Thyroid gland (tissue), 4 donors: ENCODE data around the gene ACACA.

Experiments used
- CTCF ChIP-seq, 6 experiments: fragments of 200-600 bp in 3 of 6; fragments of 450-650 bp in 3 of 6; sonication (generic) in 3 of 6; IDR thresholded peaks; one replicate each; pipeline ENCODE4 v1.5.1; 2016 to 2019; ENCODE audit warnings: antibody characterized with exemption in 6 of 6, mild to moderate bottlenecking in 2 of 6, inconsistent platforms in 1 of 6, moderate library complexity in 1 of 6
- POLR2A ChIP-seq, 2 donors: fragments of 450-650 bp; IDR thresholded peaks; one replicate each; pipeline ENCODE4 v1.6.1; 2017; ENCODE audit warnings: antibody characterized with exemption in 2 of 2, mild to moderate bottlenecking in 2 of 2, moderate library complexity in 1 of 2

GRCh38 chr17:37283414-37283961, 123.1 kb downstream of the ACACA start:
- TF ChIP-seq CTCF (IDR thresholded peaks at IDR 0.05), result no peak
- TF ChIP-seq POLR2A (IDR thresholded peaks at IDR 0.05), result no peak
